CD4-positive, alpha-beta T cell treated with Interleukin-1 beta for 1 hour (primary cell): ENCODE measurements around the gene SLC7A9.
"Not testable (repeated sequence)": the region's sequence is repeated elsewhere in the genome, so short reads cannot be mapped to it uniquely, and the experiment has no call there.

Source experiments
- DNase-seq, 2 donors: peaks; one replicate each; pipeline ENCODE4 v3.0.0-alpha.2; 2020 to 2022

SLC7A9 gene

GRCh38 chr19:32881766-32882165 is 12.2 kb upstream of the SLC7A9 start:
- DNase-seq: no peak

- DNase-seq: no peak
Observed at GRCh38 chr19:32880622-32881021, 11.1 kb upstream of the SLC7A9 start.

GRCh38 chr19:32879741-32880140 is 10.2 kb upstream of the SLC7A9 start:
- DNase-seq: no peak

- no peak for DNase-seq
Observed at GRCh38 chr19:32878988-32879387, 9.4 kb upstream of the SLC7A9 start.

GRCh38 chr19:32877977-32878745 is 8.6 kb upstream of the SLC7A9 start:
- no peak for DNase-seq

- no peak for DNase-seq
Observed at GRCh38 chr19:32877323-32877912, 7.9 kb upstream of the SLC7A9 start.

GRCh38 chr19:32876919-32877285 is 7.3 kb upstream of the SLC7A9 start:
- no peak for DNase-seq

GRCh38 chr19:32876236-32876918 is 6.8 kb upstream of the SLC7A9 start:
- no peak for DNase-seq

GRCh38 chr19:32875428-32875827 is 5.9 kb upstream of the SLC7A9 start:
- DNase-seq: no peak

GRCh38 chr19:32874605-32875004 is 5.0 kb upstream of the SLC7A9 start:
- DNase-seq: no peak

- no peak for DNase-seq
Observed at GRCh38 chr19:32873247-32873959, 3.8 kb upstream of the SLC7A9 start.

- no peak for DNase-seq
Observed at GRCh38 chr19:32872391-32872790, 2.8 kb upstream of the SLC7A9 start.

- DNase-seq: no peak
Observed at GRCh38 chr19:32870981-32871451, 1.4 kb upstream of the SLC7A9 start.

- DNase-seq: no peak
Observed at GRCh38 chr19:32869966-32870573, 503 bp upstream of the SLC7A9 start.

- no peak for DNase-seq
Observed at GRCh38 chr19:32868206-32868950, 1.2 kb downstream of the SLC7A9 start.

- not testable (repeated sequence) for DNase-seq
Observed at GRCh38 chr19:32867436-32867835, 2.1 kb downstream of the SLC7A9 start.

- DNase-seq: no peak
Observed at GRCh38 chr19:32866564-32867265, 2.9 kb downstream of the SLC7A9 start.

- no peak for DNase-seq
Observed at GRCh38 chr19:32866061-32866460, 3.5 kb downstream of the SLC7A9 start.

GRCh38 chr19:32865326-32865725 is 4.2 kb downstream of the SLC7A9 start:
- no peak for DNase-seq

GRCh38 chr19:32864318-32865007 is 5.1 kb downstream of the SLC7A9 start:
- DNase-seq: no peak

GRCh38 chr19:32863841-32864240 is 5.7 kb downstream of the SLC7A9 start:
- no peak for DNase-seq
